Measurements from ENCODE around the gene MIEF2. TPM values are rescaled to one million over a fixed set of nuclear protein-coding genes. Genes with fewer than 3 reads are reported as not detected.
A peak's percentile ranks its signal among the peaks of the same experiment; 100 is the strongest.

The MIEF2 gene
- total RNA-seq, 1 donor from 2014 or later = 22.2 TPM

DNA sequence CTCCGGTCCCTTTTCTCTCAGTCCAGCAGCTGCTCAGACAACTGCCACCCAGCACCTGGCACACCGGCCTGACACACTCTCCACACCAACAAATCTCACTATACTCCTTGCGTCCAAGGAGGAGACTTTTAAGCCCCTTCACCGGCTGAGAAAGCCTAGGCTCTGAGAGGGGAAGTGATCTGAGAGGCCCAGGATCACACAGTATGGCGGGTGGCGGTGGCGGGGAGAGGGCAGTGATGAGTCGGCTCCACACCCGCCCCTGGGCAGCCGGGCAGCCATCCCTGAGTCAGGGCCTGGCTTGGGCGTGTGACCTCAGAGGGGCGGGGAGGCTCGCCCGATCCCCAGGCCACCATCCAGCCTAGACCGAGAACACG lies 2.5 kb upstream of the MIEF2 start:
- H3K27me3 Mint-ChIP-seq = no peaks in the 10 kb centered on the region
- DNase-seq (ENCODE audit: low spot score, unreplicated experiment) = peak; percentile 41
- H3K36me3 Mint-ChIP-seq (ENCODE audit: insufficient read depth) = peaks cover 1% of the 10 kb centered on the region
- TF ChIP-seq, protein P1, sequence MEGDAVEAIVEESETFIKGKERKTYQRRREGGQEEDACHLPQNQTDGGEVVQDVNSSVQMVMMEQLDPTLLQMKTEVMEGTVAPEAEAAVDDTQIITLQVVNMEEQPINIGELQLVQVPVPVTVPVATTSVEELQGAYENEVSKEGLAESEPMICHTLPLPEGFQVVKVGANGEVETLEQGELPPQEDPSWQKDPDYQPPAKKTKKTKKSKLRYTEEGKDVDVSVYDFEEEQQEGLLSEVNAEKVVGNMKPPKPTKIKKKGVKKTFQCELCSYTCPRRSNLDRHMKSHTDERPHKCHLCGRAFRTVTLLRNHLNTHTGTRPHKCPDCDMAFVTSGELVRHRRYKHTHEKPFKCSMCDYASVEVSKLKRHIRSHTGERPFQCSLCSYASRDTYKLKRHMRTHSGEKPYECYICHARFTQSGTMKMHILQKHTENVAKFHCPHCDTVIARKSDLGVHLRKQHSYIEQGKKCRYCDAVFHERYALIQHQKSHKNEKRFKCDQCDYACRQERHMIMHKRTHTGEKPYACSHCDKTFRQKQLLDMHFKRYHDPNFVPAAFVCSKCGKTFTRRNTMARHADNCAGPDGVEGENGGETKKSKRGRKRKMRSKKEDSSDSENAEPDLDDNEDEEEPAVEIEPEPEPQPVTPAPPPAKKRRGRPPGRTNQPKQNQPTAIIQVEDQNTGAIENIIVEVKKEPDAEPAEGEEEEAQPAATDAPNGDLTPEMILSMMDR (IDR thresholded peaks at IDR 0.05; ENCODE audit: unreplicated experiment) = no peak
- peak overlapping the region; percentile 93 for H3K4me3 Mint-ChIP-seq (ENCODE audit: low read depth)
- peaks cover 18% of the 10 kb centered on the region for H3K4me1 Mint-ChIP-seq (ENCODE audit: low read depth)
- H3K27ac Mint-ChIP-seq = peak overlapping the region; percentile 99
- no peaks in the 10 kb centered on the region for H3K9me3 Mint-ChIP-seq (ENCODE audit: low read depth)

DNA sequence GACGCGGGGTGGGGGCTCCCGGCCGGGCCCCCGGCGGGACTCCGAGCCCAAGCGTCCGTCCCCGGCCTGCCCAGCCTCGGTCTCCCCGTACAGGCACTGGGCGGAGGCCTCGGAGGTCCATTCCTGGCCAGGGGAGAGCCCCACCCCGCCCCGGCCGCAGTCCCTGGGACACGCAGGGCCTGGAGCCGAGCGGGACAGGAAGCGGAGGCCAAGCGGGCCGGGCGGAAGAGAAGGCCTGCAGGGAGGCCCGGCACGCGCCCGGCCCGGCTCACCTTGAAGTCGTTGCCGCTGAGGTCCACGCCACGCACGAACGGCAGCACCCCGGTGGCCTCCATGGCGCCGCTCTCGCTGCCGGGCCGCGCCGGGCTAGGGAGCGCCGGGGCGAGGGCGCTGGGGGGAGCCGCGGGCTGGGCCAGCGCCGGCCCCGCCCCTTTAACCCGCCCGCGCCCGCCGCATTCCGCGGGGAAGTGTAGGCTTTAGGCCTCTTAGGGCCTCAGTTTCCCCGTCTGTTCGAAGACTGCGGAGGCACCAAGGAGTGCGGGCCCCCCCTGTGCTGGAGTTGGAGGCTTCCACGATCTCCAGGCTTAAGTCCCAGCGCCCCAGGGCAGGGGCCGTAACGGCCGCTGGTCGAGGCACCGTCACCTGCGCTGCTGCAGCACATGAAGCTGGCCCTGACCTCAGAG lies 2.0 kb upstream of the MIEF2 start, which contains the start of gene FLII:
Gene FLII (minus strand): TSS at position 383 of the 683 bp plus-strand sequence. CDS start 48 bp downstream, at position 335.
- H3K36me3 Mint-ChIP-seq (ENCODE audit: insufficient read depth) = peaks cover 3% of the 10 kb centered on the region
- TF ChIP-seq, protein P1 (IDR thresholded peaks at IDR 0.05; ENCODE audit: unreplicated experiment) = no peak
- H3K4me1 Mint-ChIP-seq (ENCODE audit: low read depth) = peaks cover 18% of the 10 kb centered on the region
- peak within 1 kb of the TSS; percentile 93 for H3K4me3 Mint-ChIP-seq (ENCODE audit: low read depth)
- no peaks in the 10 kb centered on the region for H3K27me3 Mint-ChIP-seq
- DNase-seq (ENCODE audit: low spot score, unreplicated experiment) = peak; percentile 38
- peak within 1 kb of the TSS; percentile 99 for H3K27ac Mint-ChIP-seq
- H3K9me3 Mint-ChIP-seq (ENCODE audit: low read depth) = no peaks in the 10 kb centered on the region

DNA sequence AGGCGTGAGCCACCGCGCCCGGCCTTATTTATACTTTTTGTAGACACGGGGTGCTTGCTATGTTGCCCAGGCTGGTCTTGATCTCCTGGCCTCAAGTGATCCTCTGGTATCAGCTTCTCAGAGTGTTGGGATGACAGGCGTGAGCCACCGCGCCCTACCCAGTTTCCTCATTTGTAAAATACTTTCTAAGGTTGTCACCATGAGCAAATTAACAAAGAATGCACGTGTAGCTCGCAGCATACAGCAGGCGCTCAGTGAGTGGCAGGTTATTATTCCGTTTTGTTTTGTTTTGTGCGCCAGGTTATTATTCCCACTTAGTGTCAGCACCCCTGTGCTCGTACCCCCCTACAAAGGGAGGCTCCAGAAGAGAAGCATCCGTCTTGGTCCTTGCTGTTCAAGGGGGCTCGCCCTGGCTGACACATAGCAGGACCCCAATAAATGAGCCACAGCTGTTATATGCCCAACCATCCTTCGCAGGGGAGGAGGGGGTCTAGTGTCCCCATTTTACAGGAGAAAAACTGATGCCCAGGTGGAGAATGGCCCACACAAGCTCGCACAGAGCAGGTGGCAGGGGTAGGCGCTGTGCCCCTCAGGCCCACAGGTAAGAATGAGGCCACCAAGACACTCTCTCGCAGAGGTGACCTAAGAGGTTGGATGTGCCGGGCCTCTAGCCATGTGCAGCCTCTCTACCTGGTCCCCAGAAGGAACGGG lies 686 bp upstream of the MIEF2 start:
- TF ChIP-seq, protein P1 (IDR thresholded peaks at IDR 0.05; ENCODE audit: unreplicated experiment) = no peak
- DNase-seq (ENCODE audit: low spot score, unreplicated experiment) = no peak
- Mint-ChIP-seq H3K36me3 (ENCODE audit: insufficient read depth) (peaks cover 3% of the 10 kb centered on the region), H3K27ac (peak overlapping the region; percentile 96), H3K27me3 (no peaks in the 10 kb centered on the region), H3K4me3 (ENCODE audit: low read depth) (peak overlapping the region; percentile 80), H3K9me3 (ENCODE audit: low read depth) (no peaks in the 10 kb centered on the region), H3K4me1 (ENCODE audit: low read depth) (peaks cover 18% of the 10 kb centered on the region)

DNA sequence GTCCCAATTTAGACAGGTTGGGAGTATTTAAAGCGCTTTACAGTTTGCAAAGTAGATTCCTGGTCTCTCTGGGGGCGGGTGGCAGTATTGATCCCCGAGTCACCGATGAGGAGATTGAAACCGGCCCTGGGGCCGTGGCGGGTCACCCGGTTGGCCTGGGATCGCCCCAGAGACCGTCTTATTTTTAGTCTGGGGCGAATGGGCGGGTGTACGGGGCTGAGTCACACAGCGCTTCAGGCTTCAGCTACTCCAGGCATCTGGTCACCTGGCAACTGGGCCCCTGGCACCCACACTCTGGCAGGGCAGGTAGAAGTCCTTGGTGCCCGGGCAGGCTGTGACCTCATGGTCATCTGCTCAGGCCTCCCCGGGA lies 669 bp downstream of the MIEF2 start:
- TF ChIP-seq, protein P1 (IDR thresholded peaks at IDR 0.05; ENCODE audit: unreplicated experiment) = no peak
- Mint-ChIP-seq H3K4me1 (ENCODE audit: low read depth) (peaks cover 18% of the 10 kb centered on the region), H3K4me3 (ENCODE audit: low read depth) (peak overlapping the region; percentile 80), H3K9me3 (ENCODE audit: low read depth) (no peaks in the 10 kb centered on the region), H3K27ac (peak overlapping the region; percentile 96), H3K36me3 (ENCODE audit: insufficient read depth) (peaks cover 5% of the 10 kb centered on the region), H3K27me3 (no peaks in the 10 kb centered on the region)
- no peak for DNase-seq (ENCODE audit: low spot score, unreplicated experiment)

DNA sequence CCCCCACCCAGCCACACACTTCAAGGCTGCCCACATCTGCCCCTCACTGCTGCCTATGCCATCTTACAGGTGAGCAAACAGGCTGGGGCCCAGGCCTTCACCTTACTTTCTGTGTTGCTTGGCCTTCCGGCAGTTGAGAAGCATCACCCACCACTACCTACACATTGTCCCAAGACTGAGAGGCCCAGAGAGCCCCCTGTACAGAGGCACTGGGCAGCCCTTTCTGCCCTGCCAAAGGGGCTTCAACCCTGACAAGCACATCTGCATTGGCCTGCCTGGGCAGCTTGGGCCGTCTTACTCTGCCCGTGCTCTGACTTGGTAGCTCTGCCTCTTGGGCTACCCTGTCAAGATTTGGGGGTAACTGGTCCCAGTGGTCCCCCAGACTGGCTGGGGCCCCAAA lies 1.2 kb downstream of the MIEF2 start:
- TF ChIP-seq, protein P1 (IDR thresholded peaks at IDR 0.05; ENCODE audit: unreplicated experiment) = no peak
- H3K9me3 Mint-ChIP-seq (ENCODE audit: low read depth) = no peaks in the 10 kb centered on the region
- peak overlapping the region; percentile 80 for H3K4me3 Mint-ChIP-seq (ENCODE audit: low read depth)
- H3K27ac Mint-ChIP-seq = peak overlapping the region; percentile 96
- DNase-seq (ENCODE audit: low spot score, unreplicated experiment) = no peak
- peaks cover 18% of the 10 kb centered on the region for H3K4me1 Mint-ChIP-seq (ENCODE audit: low read depth)
- H3K27me3 Mint-ChIP-seq = no peaks in the 10 kb centered on the region
- peaks cover 5% of the 10 kb centered on the region for H3K36me3 Mint-ChIP-seq (ENCODE audit: insufficient read depth)

All from progenitor cell of endocrine pancreas (in vitro differentiated cells).